Activated naive CD8-positive, alpha-beta T cell (primary cell): ENCODE results near the gene RNF208.

Experiments used
- H3K27ac Mint-ChIP-seq: one replicate; pipeline ENCODE4 v1.8.0; 2021; ENCODE audit warnings: mixed read lengths
- H3K27me3 Mint-ChIP-seq: one replicate; pipeline ENCODE4 v1.8.0; 2021; ENCODE audit warnings: mixed read lengths
- H3K36me3 Mint-ChIP-seq: one replicate; pipeline ENCODE4 v1.8.0; 2021; ENCODE audit warnings: mixed read lengths
- H3K4me1 Mint-ChIP-seq: one replicate; pipeline ENCODE4 v1.8.0; 2021; ENCODE audit warnings: low read depth, mixed read lengths
- H3K4me3 Mint-ChIP-seq: one replicate; pipeline ENCODE4 v1.8.0; 2021; ENCODE audit warnings: mild to moderate bottlenecking, mixed read lengths
- H3K9me3 Mint-ChIP-seq: one replicate; pipeline ENCODE4 v1.8.0; 2021; ENCODE audit warnings: low read depth, mixed read lengths

The RNF208 gene

GRCh38 chr9:137256856-137257255 lies 34.8 kb upstream of the RNF208 start:
- no peaks in the 10 kb centered on the region for H3K27me3 Mint-ChIP-seq
- H3K9me3 Mint-ChIP-seq, result no peaks in the 10 kb centered on the region
- H3K4me1 Mint-ChIP-seq, result peaks cover 16% of the 10 kb centered on the region
- H3K27ac Mint-ChIP-seq, result no peak overlapping the region
- H3K4me3 Mint-ChIP-seq, result peak overlapping the region; percentile 87
- H3K36me3 Mint-ChIP-seq, result peaks cover 4% of the 10 kb centered on the region

- Mint-ChIP-seq H3K9me3 (no peaks in the 10 kb centered on the region), H3K27me3 (no peaks in the 10 kb centered on the region), H3K4me3 (peak overlapping the region; percentile 87), H3K4me1 (peaks cover 14% of the 10 kb centered on the region), H3K36me3 (no peaks in the 10 kb centered on the region), H3K27ac (no peak overlapping the region)
These were observed 34.3 kb upstream of the RNF208 start for GRCh38 chr9:137256362-137256761.

- Mint-ChIP-seq H3K36me3 (no peaks in the 10 kb centered on the region), H3K9me3 (no peaks in the 10 kb centered on the region), H3K4me1 (peaks cover 14% of the 10 kb centered on the region), H3K27me3 (no peaks in the 10 kb centered on the region), H3K4me3 (peak overlapping the region; percentile 87), H3K27ac (no peak overlapping the region)
These were observed 33.5 kb upstream of the RNF208 start for GRCh38 chr9:137255448-137256114.

GRCh38 chr9:137254624-137255447 lies 32.8 kb upstream of the RNF208 start, which contains the start of gene NELFB:
NELFB (plus strand) TSS chr9:137255327.
- peak within 1 kb of the TSS; percentile 90 for H3K4me3 Mint-ChIP-seq
- no peaks in the 10 kb centered on the region for H3K36me3 Mint-ChIP-seq
- no peaks in the 10 kb centered on the region for H3K9me3 Mint-ChIP-seq
- no peaks in the 10 kb centered on the region for H3K27me3 Mint-ChIP-seq
- H3K4me1 Mint-ChIP-seq, result peaks cover 14% of the 10 kb centered on the region
- peak within 1 kb of the TSS; percentile 78 for H3K27ac Mint-ChIP-seq

- Mint-ChIP-seq H3K9me3 (no peaks in the 10 kb centered on the region), H3K4me1 (peaks cover 14% of the 10 kb centered on the region), H3K27ac (peak overlapping the region; percentile 78), H3K4me3 (peak overlapping the region; percentile 90), H3K27me3 (no peaks in the 10 kb centered on the region), H3K36me3 (no peaks in the 10 kb centered on the region)
These were observed 31.9 kb upstream of the RNF208 start for GRCh38 chr9:137253717-137254623.

GRCh38 chr9:137252555-137253506 lies 30.8 kb upstream of the RNF208 start:
- Mint-ChIP-seq H3K36me3 (no peaks in the 10 kb centered on the region), H3K4me3 (no peak overlapping the region), H3K4me1 (peaks cover 14% of the 10 kb centered on the region), H3K27ac (no peak overlapping the region), H3K27me3 (no peaks in the 10 kb centered on the region), H3K9me3 (no peaks in the 10 kb centered on the region)

GRCh38 chr9:137251490-137252268 lies 29.6 kb upstream of the RNF208 start:
- H3K27me3 Mint-ChIP-seq, result no peaks in the 10 kb centered on the region
- no peaks in the 10 kb centered on the region for H3K9me3 Mint-ChIP-seq
- no peak overlapping the region for H3K4me3 Mint-ChIP-seq
- H3K4me1 Mint-ChIP-seq, result peaks cover 12% of the 10 kb centered on the region
- no peak overlapping the region for H3K27ac Mint-ChIP-seq
- H3K36me3 Mint-ChIP-seq, result no peaks in the 10 kb centered on the region

GRCh38 chr9:137251194-137251461 lies 29.1 kb upstream of the RNF208 start, which contains the start of gene STPG3:
STPG3 (plus strand) TSS chr9:137251286; CDS start chr9:137251287, 1 bp downstream.
- H3K9me3 Mint-ChIP-seq, result no peaks in the 10 kb centered on the region
- no peaks in the 10 kb centered on the region for H3K27me3 Mint-ChIP-seq
- no peak within 1 kb of the TSS for H3K27ac Mint-ChIP-seq
- peaks cover 8% of the 10 kb centered on the region for H3K4me1 Mint-ChIP-seq
- H3K36me3 Mint-ChIP-seq, result no peaks in the 10 kb centered on the region
- H3K4me3 Mint-ChIP-seq, result no peak within 1 kb of the TSS

- Mint-ChIP-seq H3K27ac (no peak overlapping the region), H3K36me3 (no peaks in the 10 kb centered on the region), H3K27me3 (no peaks in the 10 kb centered on the region), H3K9me3 (no peaks in the 10 kb centered on the region), H3K4me1 (peaks cover 7% of the 10 kb centered on the region), H3K4me3 (no peak overlapping the region)
These were observed 28.5 kb upstream of the RNF208 start for GRCh38 chr9:137250329-137251193.

- Mint-ChIP-seq H3K27me3 (no peaks in the 10 kb centered on the region), H3K4me3 (no peak overlapping the region), H3K9me3 (no peaks in the 10 kb centered on the region), H3K4me1 (peaks cover 1% of the 10 kb centered on the region), H3K27ac (no peak overlapping the region), H3K36me3 (peaks cover under 1% of the 10 kb centered on the region)
These were observed 25.8 kb upstream of the RNF208 start for GRCh38 chr9:137247916-137248175.

GRCh38 chr9:137247135-137247915 lies 25.3 kb upstream of the RNF208 start:
- Mint-ChIP-seq H3K4me3 (no peak overlapping the region), H3K27ac (no peak overlapping the region), H3K36me3 (peaks cover 4% of the 10 kb centered on the region), H3K9me3 (no peaks in the 10 kb centered on the region), H3K27me3 (no peaks in the 10 kb centered on the region), H3K4me1 (peaks cover 7% of the 10 kb centered on the region)
